Testis (tissue), 3 donors: ENCODE measurements around the gene TMEM161B. TPM values are rescaled to one million over a fixed set of nuclear protein-coding genes. Genes with fewer than 3 reads are reported as not detected.

Experiments
- DNase-seq: peaks from one replicate; pipeline ENCODE4 v3.0.0-alpha.2; 2019
- H3K27ac ChIP-seq, 2 donors: fragments of 200-600 bp; sonication (generic); one replicate each; pipeline ENCODE4 v1.5.1; 2019
- H3K27me3 ChIP-seq: fragments of 200-600 bp; sonication (generic); one replicate; pipeline ENCODE4 v1.5.1; 2019
- H3K36me3 ChIP-seq: fragments of 200-600 bp; sonication (generic); one replicate; pipeline ENCODE4 v1.5.1; 2017; ENCODE audit warnings: low read depth; ENCODE audit errors: missing control alignments
- H3K4me1 ChIP-seq: fragments of 200-600 bp; sonication (generic); one replicate; pipeline ENCODE4 v1.5.1; 2019
- H3K4me3 ChIP-seq, 2 donors: fragments of 200-600 bp; sonication (generic); one replicate each; pipeline ENCODE4 v1.5.1; 2017 to 2019
- H3K9me3 ChIP-seq: fragments of 200-600 bp; sonication (generic); one replicate; pipeline ENCODE4 v1.5.1; 2017
- POLR2A ChIP-seq: fragments of 450-650 bp; IDR thresholded peaks from one replicate; pipeline ENCODE4 v1.6.1; 2017; ENCODE audit warnings: antibody characterized with exemption, mild to moderate bottlenecking, moderate library complexity
- WGBS, 2 donors: methylation state at CpG; one replicate each; pipeline ENCODE4 v1.1.5; 2018; 5-methylcytosine and 5-hydroxymethylcytosine counted together
- intact Hi-C: fragments of 100-400 bp; cut with DNase I; formaldehyde crosslinking; loops from one replicate; pipeline ENCODE4 v1.15.1; 2023; ENCODE audit warnings: low total_unique reads
- polyA plus RNA-seq: library from polyadenylated mRNA; stranded (reverse); fragments of 350-450 nt; fragmentation: Illumina TruSeq; extraction: RNeasy Lipid Tissue Mini Kit (QIAGEN cat#74804); gene quantifications from one replicate; pipeline ENCODE4 v1.2.3, GENCODE V29; 2014; ENCODE audit warnings: low read depth, low replicate concordance; ENCODE audit not compliant: insufficient read depth
- total RNA-seq, 2 donors: library from RNA; depleted of rRNA; stranded (reverse); fragments of >200 nt; gene quantifications; one replicate each; pipeline ENCODE4 v1.2.3, GENCODE V29; 2016
- TF ChIP-seq, protein P1 (sequence below), 3 experiments: fragments of 450-650 bp in 2 of 3; fragments of 200-600 bp in 1 of 3; sonication (generic) in 1 of 3; IDR thresholded peaks; one replicate each; pipeline ENCODE4 v1.5.1; 2016 to 2019; ENCODE audit warnings: antibody characterized with exemption in 3 of 3, mild to moderate bottlenecking in 2 of 3, moderate library complexity in 1 of 3

The TMEM161B gene
- total and polyA plus RNA-seq, 3 donors from 2014 or later = 20.2 to 25.6 (median 23.5) TPM

DNA sequence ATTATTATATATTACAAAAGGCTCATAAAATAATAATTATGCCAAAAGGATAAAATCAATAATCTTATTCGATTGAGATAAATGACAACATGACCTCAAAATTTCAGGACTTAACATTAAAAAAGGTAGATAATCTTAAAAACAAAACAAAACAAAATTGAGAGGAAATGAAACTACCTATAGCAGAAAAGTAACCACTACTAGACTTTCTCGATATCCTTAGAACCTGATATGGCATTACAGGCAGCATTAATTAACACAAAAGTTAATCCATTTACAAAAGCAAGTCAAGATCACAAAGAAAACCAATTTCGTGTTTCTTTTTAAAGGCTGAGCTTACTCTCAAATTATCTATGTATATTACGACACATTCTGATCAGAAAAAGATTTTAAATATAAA lies 29.9 kb downstream of the TMEM161B start:
- Histone ChIP-seq H3K36me3 (no peaks in the 10 kb centered on the region), H3K27me3 (no peaks in the 10 kb centered on the region), H3K27ac (no peak overlapping the region), H3K9me3 (no peaks in the 10 kb centered on the region), H3K4me1 (no peaks in the 10 kb centered on the region), H3K4me3 (no peak overlapping the region)
- intact Hi-C loops = no loop called here
- DNase-seq = no peak
- 91 to 92% methylated on average over 4 of the region's 4 CpGs for WGBS, 2 donors
- no peak for TF ChIP-seq POLR2A
- TF ChIP-seq, protein P1, sequence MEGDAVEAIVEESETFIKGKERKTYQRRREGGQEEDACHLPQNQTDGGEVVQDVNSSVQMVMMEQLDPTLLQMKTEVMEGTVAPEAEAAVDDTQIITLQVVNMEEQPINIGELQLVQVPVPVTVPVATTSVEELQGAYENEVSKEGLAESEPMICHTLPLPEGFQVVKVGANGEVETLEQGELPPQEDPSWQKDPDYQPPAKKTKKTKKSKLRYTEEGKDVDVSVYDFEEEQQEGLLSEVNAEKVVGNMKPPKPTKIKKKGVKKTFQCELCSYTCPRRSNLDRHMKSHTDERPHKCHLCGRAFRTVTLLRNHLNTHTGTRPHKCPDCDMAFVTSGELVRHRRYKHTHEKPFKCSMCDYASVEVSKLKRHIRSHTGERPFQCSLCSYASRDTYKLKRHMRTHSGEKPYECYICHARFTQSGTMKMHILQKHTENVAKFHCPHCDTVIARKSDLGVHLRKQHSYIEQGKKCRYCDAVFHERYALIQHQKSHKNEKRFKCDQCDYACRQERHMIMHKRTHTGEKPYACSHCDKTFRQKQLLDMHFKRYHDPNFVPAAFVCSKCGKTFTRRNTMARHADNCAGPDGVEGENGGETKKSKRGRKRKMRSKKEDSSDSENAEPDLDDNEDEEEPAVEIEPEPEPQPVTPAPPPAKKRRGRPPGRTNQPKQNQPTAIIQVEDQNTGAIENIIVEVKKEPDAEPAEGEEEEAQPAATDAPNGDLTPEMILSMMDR (IDR thresholded peaks at IDR 0.05) = no peak

DNA sequence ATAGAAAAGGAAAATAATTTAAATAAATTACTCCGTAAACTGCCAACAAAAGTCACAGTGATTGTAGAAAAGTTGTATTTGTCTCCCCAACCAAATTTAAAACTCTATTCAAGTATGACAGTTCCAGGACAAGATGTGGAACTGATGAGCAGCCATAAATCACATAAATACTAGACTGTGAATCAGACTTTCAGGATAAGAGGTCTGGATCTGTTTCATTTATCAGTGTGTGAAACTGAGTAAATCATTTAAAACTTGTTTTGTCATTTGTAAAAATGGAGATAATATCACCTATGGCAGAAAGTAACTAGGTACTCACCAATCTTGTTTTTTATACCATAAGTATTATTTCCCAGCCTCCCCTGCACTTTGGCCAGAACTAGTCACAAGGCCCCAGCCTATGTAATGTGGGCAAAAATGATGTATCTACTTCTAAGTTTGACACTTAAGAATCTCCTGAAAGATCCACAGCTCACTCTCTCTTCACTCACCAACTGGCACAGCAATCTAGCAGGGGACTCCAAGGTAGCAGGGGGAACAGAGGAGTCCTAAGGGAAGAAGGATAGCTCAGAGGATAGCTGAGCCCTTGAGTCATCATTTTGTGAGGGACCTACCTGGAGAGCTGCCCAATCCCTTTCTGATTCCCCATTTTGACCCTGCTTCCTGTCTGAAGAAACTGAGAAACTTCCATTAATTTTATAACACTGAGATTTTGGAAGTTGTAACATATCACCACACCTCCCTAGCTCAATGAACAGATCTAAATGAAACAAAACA lies 31.6 kb downstream of the TMEM161B start:
- Histone ChIP-seq H3K36me3 (no peaks in the 10 kb centered on the region), H3K27ac (no peak overlapping the region), H3K4me1 (no peaks in the 10 kb centered on the region), H3K9me3 (no peaks in the 10 kb centered on the region), H3K27me3 (no peaks in the 10 kb centered on the region), H3K4me3 (no peak overlapping the region)
- WGBS, 2 donors = 92 to 94% methylated on average over 1 of the region's 1 CpG
- TF ChIP-seq POLR2A = no peak
- TF ChIP-seq, protein P1 (IDR thresholded peaks at IDR 0.05) = no peak
- no peak for DNase-seq
- intact Hi-C loops = no loop called here

DNA sequence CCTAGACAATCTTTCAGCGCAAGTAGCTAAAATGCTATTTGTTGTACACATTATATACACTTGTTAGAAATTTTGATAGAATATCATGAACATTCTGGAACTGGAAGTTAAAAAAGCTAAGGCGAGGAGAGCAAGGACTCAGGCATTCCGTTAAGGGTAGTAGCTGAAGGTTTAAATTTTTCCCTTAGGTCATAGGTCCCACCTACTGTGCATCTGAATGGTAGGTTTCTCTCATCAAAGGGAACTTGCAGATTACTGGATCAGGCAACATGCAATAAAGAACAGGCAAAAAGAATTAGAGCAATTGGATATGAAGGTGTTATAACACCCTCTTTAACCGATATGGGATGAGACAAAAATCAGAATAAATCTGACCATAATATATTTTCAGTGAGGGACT lies 32.8 kb downstream of the TMEM161B start:
- H3K27me3 ChIP-seq = no peaks in the 10 kb centered on the region
- H3K36me3 ChIP-seq = no peaks in the 10 kb centered on the region
- WGBS, 2 donors = 90 to 93% methylated on average over 4 of the region's 4 CpGs
- DNase-seq = no peak
- no peak for TF ChIP-seq POLR2A
- TF ChIP-seq, protein P1 (IDR thresholded peaks at IDR 0.05) = no peak
- intact Hi-C loops = no loop called here
- H3K4me1 ChIP-seq = no peaks in the 10 kb centered on the region
- no peak overlapping the region for H3K27ac ChIP-seq
- H3K9me3 ChIP-seq = no peaks in the 10 kb centered on the region
- no peak overlapping the region for H3K4me3 ChIP-seq

DNA sequence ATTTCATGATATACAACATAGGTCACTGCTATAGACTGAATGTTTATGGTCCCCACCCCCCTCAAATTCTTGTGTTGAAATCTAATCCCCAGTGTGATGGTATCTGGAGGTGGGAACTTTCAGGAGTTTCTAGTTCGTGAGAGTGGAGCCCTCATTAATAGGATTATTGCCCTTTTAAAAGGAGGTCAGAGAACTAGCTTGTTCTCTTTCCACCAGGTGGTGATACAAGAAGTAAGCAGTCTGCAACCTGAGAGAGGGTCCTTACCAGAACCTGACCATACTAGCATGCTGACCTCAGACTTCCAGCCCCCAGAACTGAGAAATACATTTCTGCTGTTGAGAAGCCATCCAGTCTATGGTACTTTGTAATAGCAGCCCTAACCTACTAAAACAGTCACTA lies 33.3 kb downstream of the TMEM161B start:
- intact Hi-C loops = no loop called here

More for the DNA sequence above, 33.3 kb downstream of the TMEM161B start:
- no peak overlapping the region for H3K4me3 ChIP-seq
- no peaks in the 10 kb centered on the region for H3K36me3 ChIP-seq
- H3K9me3 ChIP-seq = no peaks in the 10 kb centered on the region
- no peak for DNase-seq
- H3K4me1 ChIP-seq = no peaks in the 10 kb centered on the region
- no peaks in the 10 kb centered on the region for H3K27me3 ChIP-seq
- no peak overlapping the region for H3K27ac ChIP-seq
- WGBS, 2 donors = 59 to 82% methylated on average over 1 of the region's 1 CpG
- TF ChIP-seq, protein P1 (IDR thresholded peaks at IDR 0.05) = no peak
- TF ChIP-seq POLR2A = no peak
